Caco-2 (cell line): ENCODE results near the gene MED8. TPM values are rescaled to one million over a fixed set of nuclear protein-coding genes. Genes with fewer than 3 reads are reported as not detected.

Experiments used
- Bru-seq: library from RNA; stranded (reverse); fragments of 400-500 nt; gene quantifications from one replicate; lab custom pipeline; 2021; lab: Mats Ljungman, UMichigan
- BruChase-seq, 2 experiments: library from RNA; stranded (reverse); fragments of 400-500 nt; gene quantifications; one replicate each; lab custom pipeline; 2021; lab: Mats Ljungman, UMichigan
- BruUV-seq: library from RNA; stranded (reverse); fragments of 400-500 nt; replicated peaks from 2 replicates; lab custom pipeline; 2021; lab: Mats Ljungman, UMichigan
- CTCF ChIA-PET: fragments of 300-600 bp; sonication (Branson Sonifier 250); formaldehyde crosslinking; loops from one replicate; lab custom pipeline; 2022; ENCODE audit warnings: antibody characterized with exemption; lab: Charles Lee
- POLR2A ChIA-PET: fragments of 300-600 bp; sonication (Branson Sonifier 250); formaldehyde crosslinking; loops from one replicate; lab custom pipeline; 2022; ENCODE audit warnings: antibody characterized with exemption; lab: Charles Lee
- DNase-seq, 2 experiments: peaks; one replicate each; pipeline versions ENCODE4 v3.0.0 to v3.0.0-alpha.2; 2020 to 2022
- H3K27me3 ChIP-seq: replicated peaks from 2 replicates; pipeline ENCODE4 v1.6.0; 2011; ENCODE audit warnings: low read length; ENCODE audit not compliant: control insufficient read depth, insufficient read depth
- H3K36me3 ChIP-seq: 2 replicates; pipeline ENCODE4 v1.5.1; 2011; ENCODE audit warnings: low read length; ENCODE audit not compliant: control insufficient read depth, insufficient read depth
- H3K4me1 ChIP-seq: fragments of 250-450 bp; sonication (Bioruptor Pico); 2 replicates; pipeline ENCODE4 v1.5.1; 2020; ENCODE audit warnings: mild to moderate bottlenecking
- H3K4me3 ChIP-seq: 2 replicates; pipeline ENCODE4 v1.5.1; 2011; ENCODE audit warnings: low read depth, mild to moderate bottlenecking, control low read depth, low read length
- H3K9me3 ChIP-seq: fragments of 250-450 bp; sonication (Bioruptor Pico); 2 replicates; pipeline ENCODE4 v1.5.1; 2020; ENCODE audit warnings: mild to moderate bottlenecking, moderate library complexity
- H3K27ac Mint-ChIP-seq: one replicate; pipeline ENCODE4 v1.8.0; 2022; ENCODE audit warnings: mixed read lengths; ENCODE audit not compliant: unreplicated experiment
- H3K27me3 Mint-ChIP-seq: one replicate; pipeline ENCODE4 v1.8.0; 2022; ENCODE audit warnings: mixed read lengths; ENCODE audit not compliant: insufficient read depth, unreplicated experiment
- H3K36me3 Mint-ChIP-seq: one replicate; pipeline ENCODE4 v1.8.0; 2022; ENCODE audit warnings: mild to moderate bottlenecking, mixed read lengths; ENCODE audit not compliant: insufficient read depth, unreplicated experiment
- H3K4me1 Mint-ChIP-seq: one replicate; pipeline ENCODE4 v1.8.0; 2022; ENCODE audit warnings: low read depth, mixed read lengths; ENCODE audit not compliant: unreplicated experiment
- H3K4me3 Mint-ChIP-seq: one replicate; pipeline ENCODE4 v1.8.0; 2022; ENCODE audit warnings: mild to moderate bottlenecking, moderate library complexity, mixed read lengths; ENCODE audit not compliant: unreplicated experiment
- H3K9me3 Mint-ChIP-seq: one replicate; pipeline ENCODE4 v1.8.0; 2022; ENCODE audit warnings: mixed read lengths; ENCODE audit not compliant: unreplicated experiment
- CTCF ChIP-seq, 2 experiments: fragments of 200-600 bp in 1 of 2; IDR thresholded peaks; 1 replicate in 1 of 2; 2 replicates in 1 of 2; pipeline versions ENCODE4 v1.5.1 to v1.8.0; 2011 to 2022; ENCODE audit warnings: antibody characterized with exemption in 1 of 2, control low read depth in 1 of 2, inconsistent platforms in 1 of 2, low read depth in 1 of 2, low read length in 1 of 2, mild to moderate bottlenecking in 1 of 2, moderate library complexity in 1 of 2; ENCODE audit not compliant: insufficient read depth in 1 of 2, severe bottlenecking in 1 of 2, unreplicated experiment in 1 of 2
- intact Hi-C: fragments of 100-400 bp; cut with micrococcal nuclease; formaldehyde crosslinking; loops from one replicate; pipeline ENCODE4 v1.10.0; 2022; ENCODE audit not compliant: unreplicated experiment
- long read RNA-seq: library from polyadenylated mRNA; stranded (forward); transcript quantifications from one replicate; pipeline ENCODE4 v2.0.0, GENCODE V29; 2022
- total RNA-seq: library from RNA; stranded (reverse); gene quantifications from 2 replicates; pipeline ENCODE4 v1.2.3, GENCODE V29; 2022

The MED8 gene, protein sequence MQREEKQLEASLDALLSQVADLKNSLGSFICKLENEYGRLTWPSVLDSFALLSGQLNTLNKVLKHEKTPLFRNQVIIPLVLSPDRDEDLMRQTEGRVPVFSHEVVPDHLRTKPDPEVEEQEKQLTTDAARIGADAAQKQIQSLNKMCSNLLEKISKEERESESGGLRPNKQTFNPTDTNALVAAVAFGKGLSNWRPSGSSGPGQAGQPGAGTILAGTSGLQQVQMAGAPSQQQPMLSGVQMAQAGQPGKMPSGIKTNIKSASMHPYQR
- total RNA-seq (33.3 and 35.8 TPM in 2 replicates), Bru-seq, nascent RNA (percentile 88 among the genes with signal in this experiment), BruChase-seq, experiment 1, labeled RNA remaining after a 2-hour chase (percentile 88 among the genes with signal in this experiment), BruChase-seq, experiment 2, labeled RNA remaining after a 6-hour chase (percentile 87 among the genes with signal in this experiment)
- long read RNA-seq, transcript MED8-203 (7 exons, 1,924 nt): major isoform, 92 of 118 reads
- long read RNA-seq, partial matches to known transcripts: 11 of 118 reads
- long read RNA-seq, other reads (novel, unspliced or antisense): 13 of 118 reads

GRCh38 chr1:43389326-43390313, at the start of gene MED8, which contains the start of gene SZT2:
TSS of gene MED8 (minus strand) at chr1:43389800. CDS start at chr1:43389764, 36 bp downstream.
TSS of gene SZT2 (plus strand) at chr1:43389899. CDS start at chr1:43389969, 70 bp downstream.
- H3K27me3 Mint-ChIP-seq: no peaks in the 10 kb centered on the region
- H3K9me3 ChIP-seq: no peaks in the 10 kb centered on the region
- H3K36me3 ChIP-seq: no peaks in the 10 kb centered on the region
- H3K4me1 ChIP-seq: no peaks in the 10 kb centered on the region
- intact Hi-C loops: loop anchor here (1.0 kb wide), 1 partner anchor 21 kb away; the partner anchor contains the start of gene ELOVL1
- no peaks in the 10 kb centered on the region for H3K27me3 ChIP-seq
- peak; percentile 96 for DNase-seq
- BruUV-seq: no TSS peak
- peak within 1 kb of the TSS; percentile 88 for H3K4me3 Mint-ChIP-seq
- peaks cover 32% of the 10 kb centered on the region for H3K36me3 Mint-ChIP-seq
- H3K4me3 ChIP-seq: peak within 1 kb of the TSS; percentile 59
- POLR2A ChIA-PET: interaction anchor here (0.6 to 1.8 kb wide), 5 partner anchors 22 to 104 kb away, joined by 3 to 15 read pairs (median 6); partner anchors contain the start of genes C1orf210, CDC20 and ELOVL1
- no peaks in the 10 kb centered on the region for H3K9me3 Mint-ChIP-seq
- CTCF ChIA-PET: interaction anchor here (0.6 to 1.1 kb wide), 5 partner anchors 22 to 154 kb away, joined by 3 read pairs; partner anchors contain the start of genes C1orf210, CDC20 and ELOVL1
- H3K27ac Mint-ChIP-seq: peak within 1 kb of the TSS; percentile 95
- peaks cover 15% of the 10 kb centered on the region for H3K4me1 Mint-ChIP-seq
- no peak for TF ChIP-seq CTCF (IDR thresholded peaks at IDR 0.05; ENCODE audit: insufficient read depth in 1 of 2, low read depth in 1 of 2, low read length in 1 of 2, severe bottlenecking in 1 of 2, unreplicated experiment in 1 of 2)

- Mint-ChIP-seq H3K36me3 (peaks cover under 1% of the 10 kb centered on the region), H3K27ac (no peak overlapping the region), H3K4me1 (no peaks in the 10 kb centered on the region), H3K4me3 (no peak overlapping the region), H3K9me3 (no peaks in the 10 kb centered on the region), H3K27me3 (no peaks in the 10 kb centered on the region)
- POLR2A ChIA-PET: no interaction called here
- Histone ChIP-seq H3K4me1 (no peaks in the 10 kb centered on the region), H3K36me3 (no peaks in the 10 kb centered on the region), H3K27me3 (no peaks in the 10 kb centered on the region), H3K9me3 (no peaks in the 10 kb centered on the region), H3K4me3 (no peak overlapping the region)
- TF ChIP-seq CTCF (IDR thresholded peaks at IDR 0.05; ENCODE audit: insufficient read depth in 1 of 2, low read depth in 1 of 2, low read length in 1 of 2, severe bottlenecking in 1 of 2, unreplicated experiment in 1 of 2): no peak
- no TSS peak for BruUV-seq
- intact Hi-C loops: no loop called here
- CTCF ChIA-PET: no interaction called here
- no peak for DNase-seq
Measured at GRCh38 chr1:43438953-43439581, 49.5 kb upstream of the MED8 start.
